SK-N-SH (cell line): ENCODE results near the gene LHPP.

Source experiments
- CHD2 ChIP-seq: fragments of 150-350 bp; IDR thresholded peaks from 2 replicates; pipeline ENCODE4 v1.6.1; 2018; ENCODE audit warnings: low read length; ENCODE audit not compliant: partially characterized antibody
- CTCF ChIP-seq: fragments of 200-600 bp; sonication (generic); IDR thresholded peaks from 2 replicates; pipeline ENCODE4 v1.6.1; 2017; ENCODE audit warnings: antibody characterized with exemption, mild to moderate bottlenecking, moderate library complexity
- EZH2phosphoT487 ChIP-seq: fragments of 200-600 bp; sonication (generic); IDR thresholded peaks from 2 replicates; pipeline ENCODE4 v1.6.1; 2017; ENCODE audit warnings: low read depth, mixed run types, mild to moderate bottlenecking, antibody characterized with exemption, moderate library complexity, borderline replicate concordance
- MEF2A ChIP-seq: IDR thresholded peaks from 2 replicates; pipeline ENCODE4 v1.4.0; 2012; ENCODE audit warnings: low read depth, borderline replicate concordance
- POLR2AphosphoS5 ChIP-seq: IDR thresholded peaks from 2 replicates; pipeline ENCODE4 v1.6.1; 2012; ENCODE audit warnings: low read depth, low read length
- RFX5 ChIP-seq: IDR thresholded peaks from 2 replicates; pipeline ENCODE4 v1.6.1; 2012; ENCODE audit warnings: mild to moderate bottlenecking, improper control_type of control experiment, low read length
- TAF1 ChIP-seq: IDR thresholded peaks from 2 replicates; pipeline ENCODE4 v1.6.1; 2012; ENCODE audit warnings: low read depth, mild to moderate bottlenecking, low read length, moderate library complexity, borderline replicate concordance
- TEAD4 ChIP-seq: IDR thresholded peaks from 2 replicates; pipeline ENCODE4 v1.4.0; 2012; ENCODE audit warnings: mild to moderate bottlenecking, borderline replicate concordance; ENCODE audit not compliant: insufficient read depth

- no peak for TF ChIP-seq CTCF
- no peak for TF ChIP-seq CHD2
- TF ChIP-seq TEAD4 = no peak
- no peak for TF ChIP-seq TAF1
- TF ChIP-seq EZH2phosphoT487 = no peak
- TF ChIP-seq POLR2AphosphoS5 = no peak
- TF ChIP-seq RFX5 = no peak
- TF ChIP-seq MEF2A = no peak
Measured at GRCh38 chr10:124564881-124565280, 103.3 kb downstream of the LHPP start.
